IMR-90 (cell line): ENCODE measurements around the gene IP6K2. TPM values are rescaled to one million over a fixed set of nuclear protein-coding genes. Genes with fewer than 3 reads are reported as not detected.

Source experiments
- ATAC-seq: fragments of 200-7000 bp; cut with Tn5 transposase; 2 replicates; pipeline ENCODE4 v1.9.1; 2020; ENCODE audit warnings: low read depth, mild to moderate bottlenecking, moderate library complexity
- BruUV-seq: library from RNA; stranded (reverse); fragments of 400-500 nt; replicated peaks from 2 replicates; lab custom pipeline; 2021; lab: Mats Ljungman, UMichigan
- CTCF ChIA-PET: fragments of 300-600 bp; formaldehyde crosslinking; extraction: SDS; loops from one replicate; lab custom pipeline; 2021; ENCODE audit warnings: antibody characterized with exemption; lab: Yijun Ruan, JAX
- POLR2A ChIA-PET: fragments of 300-600 bp; sonication (Branson Sonifier 250); formaldehyde crosslinking; loops from one replicate; lab custom pipeline; 2022; ENCODE audit warnings: antibody characterized with exemption; ENCODE audit not compliant: unreplicated experiment; lab: Charles Lee
- DNase-seq: peaks from one replicate; pipeline ENCODE4 v3.0.0; 2013
- H2AFZ ChIP-seq: replicated peaks from 2 replicates; pipeline ENCODE3; 2013; ENCODE audit warnings: low read length, mild to moderate bottlenecking; ENCODE audit not compliant: poor library complexity
- H2AK5ac ChIP-seq: 2 replicates; pipeline ENCODE4 v1.6.1; 2013; ENCODE audit warnings: low read depth, low read length, inconsistent platforms
- H2AK9ac ChIP-seq: replicated peaks from 2 replicates; pipeline ENCODE3; 2013; ENCODE audit warnings: mild to moderate bottlenecking, low read depth, low read length, moderate library complexity; ENCODE audit not compliant: poor library complexity
- H2BK120ac ChIP-seq: 2 replicates; pipeline ENCODE4 v1.6.1; 2013; ENCODE audit warnings: low read depth, low read length, inconsistent platforms
- H2BK15ac ChIP-seq: 3 replicates; pipeline ENCODE4 v1.6.1; 2013; ENCODE audit warnings: low read depth, low read length, inconsistent platforms
- H2BK20ac ChIP-seq: 2 replicates; pipeline ENCODE4 v1.6.1; 2013; ENCODE audit warnings: low read depth, mild to moderate bottlenecking, inconsistent platforms, low read length, moderate library complexity
- H2BK5ac ChIP-seq: 2 replicates; pipeline ENCODE4 v1.6.1; 2013; ENCODE audit warnings: mild to moderate bottlenecking, low read depth, low read length, inconsistent platforms; ENCODE audit not compliant: poor library complexity, severe bottlenecking
- H3K14ac ChIP-seq: replicated peaks from 2 replicates; pipeline ENCODE4 v1.6.1; 2013; ENCODE audit warnings: low read depth, low read length, inconsistent platforms
- H3K18ac ChIP-seq: 2 replicates; pipeline ENCODE4 v1.6.1; 2013; ENCODE audit warnings: low read depth, low read length, control low read depth
- H3K23ac ChIP-seq: 2 replicates; pipeline ENCODE4 v1.6.1; 2013; ENCODE audit warnings: low read depth, low read length, inconsistent platforms
- H3K27ac ChIP-seq: 2 replicates; pipeline ENCODE4 v1.5.1; 2013; ENCODE audit warnings: mild to moderate bottlenecking, control low read depth, low read length; ENCODE audit not compliant: insufficient read depth
- H3K27me3 ChIP-seq: 2 replicates; pipeline ENCODE4 v1.6.1; 2013; ENCODE audit warnings: low read length; ENCODE audit not compliant: control insufficient read depth, insufficient read depth
- H3K36me3 ChIP-seq: 2 replicates; pipeline ENCODE4 v1.6.1; 2013; ENCODE audit warnings: low read length, mixed read lengths; ENCODE audit not compliant: control insufficient read depth, insufficient read depth
- H3K4ac ChIP-seq: 2 replicates; pipeline ENCODE4 v1.6.1; 2013; ENCODE audit warnings: low read depth, low read length, inconsistent platforms
- H3K4me1 ChIP-seq: 2 replicates; pipeline ENCODE4 v1.6.1; 2013; ENCODE audit warnings: low read length, mixed read lengths; ENCODE audit not compliant: control insufficient read depth, insufficient read depth
- H3K4me2 ChIP-seq: 2 replicates; pipeline ENCODE4 v1.6.1; 2013; ENCODE audit warnings: low read depth, mild to moderate bottlenecking, control low read depth, low read length, moderate library complexity
- H3K4me3 ChIP-seq: 2 replicates; pipeline ENCODE4 v1.5.1; 2013; ENCODE audit warnings: low read depth, mild to moderate bottlenecking, control low read depth, low read length, moderate library complexity; ENCODE audit not compliant: insufficient read depth
- H3K56ac ChIP-seq: 2 replicates; pipeline ENCODE4 v1.6.1; 2013; ENCODE audit warnings: low read length, inconsistent platforms; ENCODE audit not compliant: insufficient read depth; ENCODE audit errors: extremely low read depth
- H3K79me1 ChIP-seq, 2 experiments: 2 replicates each; pipeline ENCODE4 v1.6.1; 2013; ENCODE audit warnings: low read length in 2 of 2, inconsistent platforms in 1 of 2, low read depth in 1 of 2
- H3K9ac ChIP-seq: 2 replicates; pipeline ENCODE4 v1.6.1; 2013; ENCODE audit warnings: low read depth, low read length, control low read depth
- H3K9me1 ChIP-seq: 2 replicates; pipeline ENCODE4 v1.6.1; 2013; ENCODE audit warnings: low read length, inconsistent platforms; ENCODE audit not compliant: insufficient read depth
- H3K9me3 ChIP-seq: 2 replicates; pipeline ENCODE4 v1.6.1; 2013; ENCODE audit warnings: low read length; ENCODE audit not compliant: control insufficient read depth, insufficient read depth
- H4K20me1 ChIP-seq: 2 replicates; pipeline ENCODE4 v1.6.1; 2013; ENCODE audit warnings: low read length, inconsistent platforms; ENCODE audit not compliant: insufficient read depth
- H4K5ac ChIP-seq: 2 replicates; pipeline ENCODE4 v1.6.1; 2013; ENCODE audit warnings: mild to moderate bottlenecking, low read depth, low read length, control low read depth
- H4K8ac ChIP-seq, 2 experiments: 2 replicates each; pipeline ENCODE4 v1.6.1; 2013; ENCODE audit warnings: low read depth in 2 of 2, low read length in 2 of 2, control low read depth in 1 of 2, inconsistent platforms in 1 of 2
- H4K91ac ChIP-seq: 2 replicates; pipeline ENCODE4 v1.6.1; 2013; ENCODE audit warnings: low read depth, low read length, inconsistent platforms; ENCODE audit not compliant: insufficient read depth
- BHLHE40 ChIP-seq: fragments of 150-350 bp; IDR thresholded peaks from 2 replicates; pipeline ENCODE4 v1.6.1; 2016; ENCODE audit warnings: mild to moderate bottlenecking, low read depth, low read length
- CEBPB ChIP-seq: IDR thresholded peaks from 2 replicates; pipeline ENCODE4 v1.6.1; 2012; ENCODE audit warnings: low read depth, low read length, improper control_type of control experiment
- CHD1 ChIP-seq: IDR thresholded peaks from 2 replicates; pipeline ENCODE4 v1.6.1; 2012; ENCODE audit warnings: low read depth, low read length, improper control_type of control experiment
- FOS ChIP-seq: fragments of 150-350 bp; IDR thresholded peaks from 2 replicates; pipeline ENCODE4 v1.6.1; 2016; ENCODE audit warnings: low read depth, low read length
- MAFK ChIP-seq: IDR thresholded peaks from 2 replicates; pipeline ENCODE4 v1.6.1; 2012; ENCODE audit warnings: low read depth, low read length, improper control_type of control experiment
- MAZ ChIP-seq: IDR thresholded peaks from 2 replicates; pipeline ENCODE4 v1.6.1; 2012; ENCODE audit warnings: low read depth, mild to moderate bottlenecking, low read length, improper control_type of control experiment, moderate library complexity, borderline replicate concordance
- NFE2L2 ChIP-seq: fragments of 150-350 bp; IDR thresholded peaks from 2 replicates; pipeline ENCODE4 v1.6.1; 2016; ENCODE audit warnings: low read depth, mild to moderate bottlenecking, low read length
- POLR2A ChIP-seq: IDR thresholded peaks from 2 replicates; pipeline ENCODE4 v1.6.1; 2012; ENCODE audit warnings: mild to moderate bottlenecking, low read depth, low read length
- RAD21 ChIP-seq: IDR thresholded peaks from 2 replicates; pipeline ENCODE4 v1.6.1; 2012; ENCODE audit warnings: low read length, improper control_type of control experiment
- RCOR1 ChIP-seq: IDR thresholded peaks from 2 replicates; pipeline ENCODE4 v1.6.1; 2012; ENCODE audit warnings: mild to moderate bottlenecking, low read length, improper control_type of control experiment; ENCODE audit not compliant: insufficient replicate concordance
- SMC3 ChIP-seq: fragments of 150-350 bp; IDR thresholded peaks from 2 replicates; pipeline ENCODE4 v1.6.1; 2016; ENCODE audit warnings: low read depth, mild to moderate bottlenecking, antibody characterized with exemption, low read length, moderate library complexity
- WGBS, 2 experiments: methylation state at CpG; one replicate each; pipeline versions ENCODE4 v1.1.5 to v1.1.7; 2013; ENCODE audit warnings: missing lambda C conversion rate in 2 of 2; ENCODE audit not compliant: insufficient read length in 1 of 2; ENCODE audit errors: extremely low coverage in 2 of 2; 5-methylcytosine and 5-hydroxymethylcytosine counted together
- dilution Hi-C: fragments of 300-500 bp; cut with HindIII; formaldehyde crosslinking; loops from one replicate; pipeline ENCODE4 v1.14.3; 2018; ENCODE audit warnings: low sequenced_read_pairs; ENCODE audit not compliant: unreplicated experiment
- in situ Hi-C: fragments of 300-500 bp; cut with MboI; formaldehyde crosslinking; loops from 3 replicates; pipeline ENCODE4 v1.14.3; 2019; ENCODE audit warnings: low sequenced_read_pairs, inconsistent platforms, mixed read lengths
- intact Hi-C: fragments of 100-400 bp; cut with micrococcal nuclease; formaldehyde crosslinking; loops from 2 replicates; pipeline ENCODE4 v1.10.0; 2022
- polyA plus RNA-seq, 3 experiments: library from polyadenylated mRNA; depleted of rRNA; stranded (reverse); fragments of >200 nt; gene quantifications; 2 replicates each; pipeline ENCODE4 v1.2.3, GENCODE V29; 2012; ENCODE audit warnings: low replicate concordance in 1 of 3
- total RNA-seq: library from RNA; depleted of rRNA; stranded (reverse); fragments of >200 nt; gene quantifications from 2 replicates; pipeline ENCODE4 v1.2.3, GENCODE V29; 2012

The IP6K2 gene
- total and polyA plus RNA-seq, 2 of the 4 experiments (the other 2 are of a cell fraction): 73.7 to 169 TPM

DNA sequence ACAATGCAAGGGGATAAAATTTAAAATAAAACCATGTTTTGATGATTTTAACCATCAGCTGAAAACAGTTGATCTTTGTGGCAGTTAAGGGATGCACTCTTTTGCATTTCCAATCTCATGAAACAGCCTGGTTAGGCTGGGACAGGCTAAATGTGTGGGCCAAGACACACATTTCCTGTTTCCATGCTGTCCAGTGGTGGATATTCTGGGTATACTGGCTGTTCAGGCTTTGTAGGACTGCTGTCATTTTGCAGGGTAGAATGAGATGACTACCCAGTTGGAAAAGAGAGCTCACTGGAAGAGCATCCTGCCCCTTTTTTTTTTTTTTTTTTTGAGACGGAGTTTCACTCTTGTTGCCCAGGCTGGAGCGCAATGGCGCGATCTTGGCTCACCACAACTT lies 42.0 kb upstream of the IP6K2 start:
- no peak overlapping the region for H3K14ac ChIP-seq
- no peak overlapping the region for H2BK5ac ChIP-seq
- H3K18ac ChIP-seq: no peak overlapping the region
- no peaks in the 10 kb centered on the region for H3K4me1 ChIP-seq
- H3K36me3 ChIP-seq: peaks cover 7% of the 10 kb centered on the region
- no peak overlapping the region for H4K91ac ChIP-seq
- no peak overlapping the region for H2BK20ac ChIP-seq
- ChIA-PET POLR2A (no interaction called here), CTCF (interaction anchor here (0.9 kb wide), 1 partner anchor 19 kb away, joined by 3 read pairs; no protein-coding TSS in a partner anchor)
- H3K79me1 ChIP-seq: peaks cover 0 to 8% of the 10 kb centered on the region in 2 experiments; a peak in 1 of 4 replicates
- H2AK5ac ChIP-seq: no peak overlapping the region
- H3K27ac ChIP-seq: no peak overlapping the region
- no peak for ATAC-seq
- H2BK120ac ChIP-seq: no peak overlapping the region
- no peak overlapping the region for H4K5ac ChIP-seq
- H3K9me1 ChIP-seq: no peaks in the 10 kb centered on the region
- TF ChIP-seq NFE2L2 (no peak), MAZ (no peak), CEBPB (no peak), BHLHE40 (no peak), RCOR1 (no peak), RAD21 (no peak), SMC3 (no peak), POLR2A (no peak), CHD1 (no peak), MAFK (no peak), FOS (no peak)
- no peak overlapping the region for H2AK9ac ChIP-seq
- no peak overlapping the region for H3K4me2 ChIP-seq
- no TSS peak for BruUV-seq
- no peak overlapping the region for H2AFZ ChIP-seq
- no peak overlapping the region for H2BK15ac ChIP-seq
- WGBS, 2 experiments: no CpG with 5 or more reads among the region's 4 CpGs
- no peak overlapping the region for H3K9ac ChIP-seq
- dilution Hi-C loops (no loop called here), in situ Hi-C loops (no loop called here), intact Hi-C loops (no loop called here)
- DNase-seq: no peak
- no peak overlapping the region for H4K8ac ChIP-seq
- no peaks in the 10 kb centered on the region for H4K20me1 ChIP-seq
- H3K23ac ChIP-seq: no peak overlapping the region
- H3K9me3 ChIP-seq: no peaks in the 10 kb centered on the region
- H3K4me3 ChIP-seq: no peak overlapping the region
- H3K27me3 ChIP-seq: no peaks in the 10 kb centered on the region
- no peak overlapping the region for H3K56ac ChIP-seq
- H3K4ac ChIP-seq: no peak overlapping the region
